Hepatocyte (in vitro differentiated cells): ENCODE data around the gene MAST3. TPM values are rescaled to one million over a fixed set of nuclear protein-coding genes. Genes with fewer than 3 reads are reported as not detected.

Experiments
- DNase-seq: peaks from one replicate; pipeline ENCODE4 v3.0.0-alpha.2; 2016; ENCODE audit warnings: low spot score
- H2AFZ ChIP-seq: fragments of 200-600 bp; sonication (generic); 2 replicates; pipeline ENCODE4 v1.6.0; 2016; ENCODE audit warnings: antibody characterized with exemption, mild to moderate bottlenecking
- H3K27ac ChIP-seq: fragments of 200-600 bp; sonication (generic); 2 replicates; pipeline ENCODE4 v1.5.1; 2016; ENCODE audit warnings: mild to moderate bottlenecking
- H3K27me3 ChIP-seq: fragments of 200-600 bp; sonication (generic); 2 replicates; pipeline ENCODE4 v1.6.1; 2016
- H3K36me3 ChIP-seq: fragments of 200-600 bp; sonication (generic); replicated peaks from 2 replicates; pipeline ENCODE4 v1.5.1; 2016; ENCODE audit warnings: low read depth; ENCODE audit not compliant: insufficient read depth
- H3K4me1 ChIP-seq: fragments of 200-600 bp; sonication (generic); 2 replicates; pipeline ENCODE4 v1.5.1; 2016; ENCODE audit warnings: mild to moderate bottlenecking, moderate library complexity; ENCODE audit not compliant: insufficient read depth
- H3K4me2 ChIP-seq: fragments of 200-600 bp; sonication (generic); 2 replicates; pipeline ENCODE4 v1.6.0; 2016
- H3K4me3 ChIP-seq: fragments of 200-600 bp; sonication (generic); 2 replicates; pipeline ENCODE4 v1.5.1; 2016; ENCODE audit warnings: mild to moderate bottlenecking
- H3K79me2 ChIP-seq: fragments of 200-600 bp; sonication (generic); 2 replicates; pipeline ENCODE4 v1.6.0; 2017; ENCODE audit warnings: mild to moderate bottlenecking
- H3K9me2 ChIP-seq: fragments of 200-600 bp; sonication (generic); replicated peaks from 2 replicates; pipeline ENCODE4 v1.6.0; 2017; ENCODE audit warnings: mild to moderate bottlenecking; ENCODE audit not compliant: insufficient read depth
- H3K9me3 ChIP-seq: fragments of 200-600 bp; sonication (generic); 2 replicates; pipeline ENCODE4 v1.5.1; 2016; ENCODE audit warnings: low read depth, mild to moderate bottlenecking
- H4K20me1 ChIP-seq: fragments of 200-600 bp; sonication (generic); 2 replicates; pipeline ENCODE4 v1.6.0; 2016; ENCODE audit warnings: mild to moderate bottlenecking; ENCODE audit not compliant: insufficient read depth, poor library complexity, severe bottlenecking
- EZH2 ChIP-seq: fragments of 200-600 bp; sonication (generic); IDR thresholded peaks from 2 replicates; pipeline ENCODE4 v1.6.1; 2016; ENCODE audit warnings: antibody characterized with exemption, mild to moderate bottlenecking, borderline replicate concordance
- EZH2phosphoT487 ChIP-seq: fragments of 200-600 bp; sonication (generic); IDR thresholded peaks from one replicate; pipeline ENCODE4 v1.6.1; 2018; ENCODE audit warnings: antibody characterized with exemption, mild to moderate bottlenecking, low read depth, moderate library complexity; ENCODE audit not compliant: unreplicated experiment, severe bottlenecking
- WGBS: methylation state at CpG from one replicate; pipeline ENCODE4 v1.1.6; 2016; ENCODE audit warnings: low lambda C conversion rate; ENCODE audit errors: missing lambda C conversion rate; 5-methylcytosine and 5-hydroxymethylcytosine counted together
- polyA plus RNA-seq: library from polyadenylated mRNA; unstranded; fragments of >200 nt; fragmentation: Nextera tagmentation; extraction: Ambion mirVana; gene quantifications from 2 replicates; pipeline ENCODE4 v1.2.1, GENCODE V29; 2016
- total RNA-seq: library from RNA; depleted of rRNA; stranded (reverse); fragments of >200 nt; gene quantifications from 2 replicates; pipeline ENCODE4 v1.2.3, GENCODE V29; 2014
- TF ChIP-seq, protein P1 (sequence below): fragments of 200-600 bp; sonication (generic); IDR thresholded peaks from 2 replicates; pipeline ENCODE4 v1.5.1; 2016; ENCODE audit warnings: antibody characterized with exemption, mild to moderate bottlenecking; ENCODE audit not compliant: poor library complexity

The MAST3 gene
- total and polyA plus RNA-seq, 2 experiments from 2014 or later, result 9.7 to 10.3 TPM

DNA sequence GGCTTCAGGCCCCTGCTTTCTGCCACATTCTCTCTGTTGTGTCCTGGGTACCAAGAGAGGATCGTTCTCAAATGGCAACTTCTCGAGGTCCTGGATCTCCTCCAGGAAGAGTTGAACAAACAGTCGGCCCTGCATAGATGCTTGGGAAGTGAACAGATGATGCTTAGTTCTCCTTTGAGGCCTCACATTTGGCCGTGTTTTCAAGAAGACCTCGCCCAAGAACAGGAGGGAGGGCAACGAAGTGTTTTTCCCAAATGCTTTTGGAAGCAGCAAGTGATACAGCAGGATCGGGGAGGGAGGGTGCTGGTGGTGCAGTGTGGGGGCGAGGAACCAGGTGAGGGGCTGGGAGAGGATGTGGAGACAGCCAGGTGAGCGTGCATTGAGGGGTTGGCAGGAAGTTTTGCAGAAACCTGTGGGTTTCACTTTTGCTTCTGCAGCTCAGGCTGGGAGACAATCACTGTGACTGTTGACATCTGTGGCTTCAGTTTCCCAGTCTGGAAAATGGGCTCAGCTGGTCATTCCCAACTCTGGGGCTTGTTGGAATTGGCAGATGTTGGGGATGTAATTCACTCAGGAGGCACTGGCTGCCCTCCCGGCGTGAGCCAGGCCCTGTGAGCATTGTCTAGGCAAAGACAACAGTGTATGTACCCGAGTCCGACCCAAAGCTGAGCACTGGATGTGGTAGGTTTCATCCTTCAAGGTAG is 21.6 kb downstream of the MAST3 start:
- H3K27me3 ChIP-seq, result no peaks in the 10 kb centered on the region
- H3K27ac ChIP-seq, result no peak overlapping the region
- no peak for DNase-seq
- H3K4me3 ChIP-seq, result no peak overlapping the region
- WGBS, result 76% methylated on average over 13 of the region's 13 CpGs
- no peak overlapping the region for H2AFZ ChIP-seq
- H3K79me2 ChIP-seq, result peaks cover 7% of the 10 kb centered on the region
- no peak for TF ChIP-seq EZH2
- TF ChIP-seq EZH2phosphoT487, result no peak
- TF ChIP-seq, protein P1, sequence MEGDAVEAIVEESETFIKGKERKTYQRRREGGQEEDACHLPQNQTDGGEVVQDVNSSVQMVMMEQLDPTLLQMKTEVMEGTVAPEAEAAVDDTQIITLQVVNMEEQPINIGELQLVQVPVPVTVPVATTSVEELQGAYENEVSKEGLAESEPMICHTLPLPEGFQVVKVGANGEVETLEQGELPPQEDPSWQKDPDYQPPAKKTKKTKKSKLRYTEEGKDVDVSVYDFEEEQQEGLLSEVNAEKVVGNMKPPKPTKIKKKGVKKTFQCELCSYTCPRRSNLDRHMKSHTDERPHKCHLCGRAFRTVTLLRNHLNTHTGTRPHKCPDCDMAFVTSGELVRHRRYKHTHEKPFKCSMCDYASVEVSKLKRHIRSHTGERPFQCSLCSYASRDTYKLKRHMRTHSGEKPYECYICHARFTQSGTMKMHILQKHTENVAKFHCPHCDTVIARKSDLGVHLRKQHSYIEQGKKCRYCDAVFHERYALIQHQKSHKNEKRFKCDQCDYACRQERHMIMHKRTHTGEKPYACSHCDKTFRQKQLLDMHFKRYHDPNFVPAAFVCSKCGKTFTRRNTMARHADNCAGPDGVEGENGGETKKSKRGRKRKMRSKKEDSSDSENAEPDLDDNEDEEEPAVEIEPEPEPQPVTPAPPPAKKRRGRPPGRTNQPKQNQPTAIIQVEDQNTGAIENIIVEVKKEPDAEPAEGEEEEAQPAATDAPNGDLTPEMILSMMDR, result no peak
- H3K4me1 ChIP-seq, result peaks cover 12% of the 10 kb centered on the region
- no peaks in the 10 kb centered on the region for H3K9me2 ChIP-seq
- no peaks in the 10 kb centered on the region for H3K36me3 ChIP-seq
- H3K9me3 ChIP-seq, result no peaks in the 10 kb centered on the region
- peak overlapping the region; percentile 95 for H3K4me2 ChIP-seq
- peaks cover 14% of the 10 kb centered on the region for H4K20me1 ChIP-seq

DNA sequence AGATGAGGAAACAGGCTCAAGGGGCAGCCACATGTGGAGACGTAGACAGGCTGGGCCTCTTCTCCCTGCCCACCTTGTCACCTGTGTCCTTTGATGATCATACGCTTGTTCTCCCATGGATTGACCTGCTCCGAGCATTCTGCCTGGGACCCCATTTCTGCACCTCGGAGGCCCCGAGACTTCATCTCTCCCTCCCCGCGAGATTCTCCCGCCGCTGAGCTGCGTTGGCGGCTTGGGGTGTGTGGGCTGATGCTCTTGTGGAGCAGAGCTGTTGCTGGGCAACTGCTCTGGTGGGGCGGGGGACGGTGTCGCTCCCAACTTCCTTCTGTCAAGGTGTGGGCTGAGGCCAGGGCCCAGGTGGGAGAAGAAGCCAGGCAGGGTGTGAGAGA is 22.1 kb downstream of the MAST3 start:
- no peak overlapping the region for H3K27ac ChIP-seq
- peaks cover 12% of the 10 kb centered on the region for H3K4me1 ChIP-seq
- no peaks in the 10 kb centered on the region for H3K9me2 ChIP-seq
- H3K9me3 ChIP-seq, result no peaks in the 10 kb centered on the region
- TF ChIP-seq EZH2, result no peak
- TF ChIP-seq, protein P1, result no peak
- TF ChIP-seq EZH2phosphoT487, result no peak
- no peak overlapping the region for H3K4me3 ChIP-seq
- H3K27me3 ChIP-seq, result no peaks in the 10 kb centered on the region
- no peak overlapping the region for H2AFZ ChIP-seq
- H3K36me3 ChIP-seq, result no peaks in the 10 kb centered on the region
- DNase-seq, result no peak
- H4K20me1 ChIP-seq, result peaks cover 14% of the 10 kb centered on the region
- peaks cover 7% of the 10 kb centered on the region for H3K79me2 ChIP-seq
- WGBS, result 93% methylated on average over 14 of the region's 14 CpGs
- no peak overlapping the region for H3K4me2 ChIP-seq

DNA sequence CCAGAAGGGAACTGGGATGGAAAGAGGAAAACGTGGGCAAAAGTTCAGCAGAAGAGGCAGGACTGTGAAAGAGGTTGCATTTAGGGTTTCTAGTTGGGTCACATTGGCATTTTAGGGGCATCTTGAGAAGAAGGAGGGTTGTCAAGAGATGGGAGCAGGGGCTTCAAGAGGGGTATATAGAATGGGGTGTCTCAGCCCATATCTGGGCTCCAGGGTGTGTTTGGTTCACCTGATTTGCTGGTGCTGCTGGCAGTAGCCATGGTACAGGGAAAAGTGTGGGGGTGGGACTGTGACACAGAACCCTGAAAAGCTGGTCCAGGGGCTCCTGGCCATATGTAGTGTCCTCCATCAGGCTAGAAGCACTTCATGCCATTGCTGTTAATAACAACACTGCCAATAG is 22.5 kb downstream of the MAST3 start:
- DNase-seq, result no peak
- 78% methylated on average over 1 of the region's 1 CpG for WGBS
- no peak overlapping the region for H2AFZ ChIP-seq
- no peaks in the 10 kb centered on the region for H3K27me3 ChIP-seq
- peaks cover 14% of the 10 kb centered on the region for H4K20me1 ChIP-seq
- no peaks in the 10 kb centered on the region for H3K9me2 ChIP-seq
- TF ChIP-seq, protein P1, result no peak
- TF ChIP-seq EZH2phosphoT487, result no peak
- TF ChIP-seq EZH2, result no peak
- H3K79me2 ChIP-seq, result peaks cover 7% of the 10 kb centered on the region
- no peaks in the 10 kb centered on the region for H3K36me3 ChIP-seq
- no peak overlapping the region for H3K27ac ChIP-seq
- H3K9me3 ChIP-seq, result no peaks in the 10 kb centered on the region
- no peak overlapping the region for H3K4me2 ChIP-seq
- H3K4me3 ChIP-seq, result no peak overlapping the region
- peaks cover 12% of the 10 kb centered on the region for H3K4me1 ChIP-seq

DNA sequence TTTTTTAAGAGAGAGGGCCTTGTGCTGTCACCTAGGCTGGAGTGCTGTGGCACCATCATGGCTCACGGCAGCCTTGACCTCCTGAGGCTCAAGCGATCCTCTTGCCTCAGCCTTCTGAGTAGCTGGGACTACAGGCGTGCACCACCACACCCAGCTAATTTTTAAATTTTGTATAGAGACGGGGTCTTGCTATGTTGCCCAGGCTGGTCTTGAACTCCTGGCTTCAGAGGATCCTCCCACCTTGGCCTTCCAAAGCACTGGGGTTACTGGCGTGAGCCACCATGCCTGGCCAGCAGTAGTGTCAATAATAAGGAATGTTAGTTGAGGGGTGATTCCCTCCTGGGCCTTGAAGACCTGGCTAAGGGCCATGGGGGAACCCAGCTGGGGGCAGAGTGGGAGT is 23.6 kb downstream of the MAST3 start:
- WGBS, result 92% methylated on average over 5 of the region's 5 CpGs
- DNase-seq, result no peak
- TF ChIP-seq EZH2 (no peak), EZH2phosphoT487 (no peak)
- TF ChIP-seq, protein P1, result no peak
- Histone ChIP-seq H3K27ac (no peak overlapping the region), H3K79me2 (peaks cover 7% of the 10 kb centered on the region), H3K4me2 (no peak overlapping the region), H4K20me1 (peaks cover 14% of the 10 kb centered on the region), H3K9me2 (no peaks in the 10 kb centered on the region), H3K36me3 (no peaks in the 10 kb centered on the region), H3K4me1 (peaks cover 12% of the 10 kb centered on the region), H3K9me3 (no peaks in the 10 kb centered on the region), H2AFZ (no peak overlapping the region), H3K4me3 (no peak overlapping the region), H3K27me3 (no peaks in the 10 kb centered on the region)
